ENCODE data around the gene STK38.

Gene STK38

GRCh38 chr6:36586606-36587005, 39.3 kb upstream of the STK38 start:
- no peak for TF ChIP-seq CTCF (IDR thresholded peaks at IDR 0.05)

GRCh38 chr6:36581716-36582115, 34.4 kb upstream of the STK38 start:
- TF ChIP-seq CTCF (IDR thresholded peaks at IDR 0.05) = no peak

- no peak for TF ChIP-seq CTCF (IDR thresholded peaks at IDR 0.05)
These were observed 32.9 kb upstream of the STK38 start for GRCh38 chr6:36580184-36580526.

GRCh38 chr6:36578431-36578830, 31.2 kb upstream of the STK38 start:
- TF ChIP-seq CTCF (IDR thresholded peaks at IDR 0.05) = no peak

GRCh38 chr6:36578030-36578429, 30.8 kb upstream of the STK38 start:
- TF ChIP-seq CTCF (IDR thresholded peaks at IDR 0.05) = no peak

- TF ChIP-seq CTCF (IDR thresholded peaks at IDR 0.05) = no peak
These were observed 30.0 kb upstream of the STK38 start for GRCh38 chr6:36577301-36577700.

- no peak for TF ChIP-seq CTCF (IDR thresholded peaks at IDR 0.05)
These were observed 29.3 kb upstream of the STK38 start for GRCh38 chr6:36576578-36576977.

GRCh38 chr6:36574679-36575078, 27.4 kb upstream of the STK38 start:
- no peak for TF ChIP-seq CTCF (IDR thresholded peaks at IDR 0.05)

Measured in LNCAP (cell line).